IgD-negative memory B cell (primary cell): Measurements from ENCODE around the gene CYB5R3. TPM values are rescaled to one million over a fixed set of nuclear protein-coding genes. Genes with fewer than 3 reads are reported as not detected.
"Not testable (repeated sequence)": the region's sequence is repeated elsewhere in the genome, so short reads cannot be mapped to it uniquely, and the experiment has no call there.

Source experiments
- H3K27ac Mint-ChIP-seq, 3 donors: one replicate each; pipeline ENCODE4 v1.8.0; 2020 to 2022; ENCODE audit warnings: mild to moderate bottlenecking in 3 of 3, mixed read lengths in 3 of 3, moderate library complexity in 1 of 3
- H3K27me3 Mint-ChIP-seq: one replicate; pipeline ENCODE4 v1.8.0; 2021; ENCODE audit warnings: mixed read lengths
- H3K36me3 Mint-ChIP-seq: one replicate; pipeline ENCODE4 v1.8.0; 2020; ENCODE audit warnings: mild to moderate bottlenecking, mixed read lengths
- H3K4me1 Mint-ChIP-seq, 3 donors: one replicate each; pipeline ENCODE4 v1.8.0; 2020 to 2022; ENCODE audit warnings: mixed read lengths in 3 of 3, mild to moderate bottlenecking in 1 of 3
- H3K4me3 Mint-ChIP-seq, 4 donors: one replicate each; pipeline ENCODE4 v1.8.0; 2020 to 2022; ENCODE audit warnings: mild to moderate bottlenecking in 4 of 4, mixed read lengths in 4 of 4, moderate library complexity in 3 of 4
- H3K9me3 Mint-ChIP-seq, 3 donors: one replicate each; pipeline ENCODE4 v1.8.0; 2020 to 2021; ENCODE audit warnings: mixed read lengths in 3 of 3, mild to moderate bottlenecking in 1 of 3
- polyA plus RNA-seq: library from polyadenylated mRNA; unstranded; fragments of 300-500 nt; fragmentation: Illumina TruSeq; gene quantifications from one replicate; pipeline ENCODE4 v1.2.3, GENCODE V29; 2021

Gene CYB5R3
- polyA plus RNA-seq, 1 donor from 2014 or later = 138 TPM

DNA sequence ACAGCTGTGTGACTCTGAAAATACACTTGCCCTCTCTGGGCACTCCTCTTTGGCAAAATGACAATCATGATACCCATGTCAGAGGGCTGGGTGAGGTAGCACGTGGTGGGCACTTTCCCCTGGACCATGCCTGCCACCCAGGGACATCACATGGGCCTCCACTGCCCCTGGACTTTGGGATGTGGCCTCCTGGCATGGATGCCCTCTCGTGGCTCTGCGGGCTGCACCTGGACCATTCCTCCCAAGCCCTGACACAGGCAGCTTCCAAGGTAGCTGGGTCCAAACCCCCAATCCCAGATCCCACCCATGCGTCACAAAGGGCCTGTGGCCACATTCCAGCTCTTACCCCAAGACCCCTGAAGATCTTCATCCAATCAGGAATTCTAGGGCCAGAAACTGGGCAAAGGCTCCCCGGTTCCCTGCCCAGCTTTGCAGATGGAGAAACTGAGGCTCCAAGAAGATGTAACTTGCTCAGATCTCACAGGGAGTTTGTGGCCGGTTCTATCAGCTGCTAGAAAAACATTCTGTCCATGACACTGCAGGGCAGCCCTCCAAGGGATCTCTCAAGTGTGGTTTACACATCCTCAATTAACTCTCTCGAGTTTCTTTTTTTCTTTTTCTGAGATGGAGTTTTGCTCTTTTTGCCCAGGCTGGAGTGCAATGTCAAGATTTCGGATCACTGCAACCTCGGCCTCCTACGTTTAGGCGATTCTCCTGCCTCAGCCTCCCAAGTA, 35.4 kb upstream of the CYB5R3 start:
- no peak overlapping the region for H3K4me3 Mint-ChIP-seq
- H3K4me1 Mint-ChIP-seq = peaks cover 4 to 5% (median 5%) of the 10 kb centered on the region in 3 donors
- H3K9me3 Mint-ChIP-seq = peaks cover 0 to 6% (median 0%) of the 10 kb centered on the region in 3 donors
- no peak overlapping the region for H3K27ac Mint-ChIP-seq
- H3K36me3 Mint-ChIP-seq = no peaks in the 10 kb centered on the region
- H3K27me3 Mint-ChIP-seq = no peaks in the 10 kb centered on the region

DNA sequence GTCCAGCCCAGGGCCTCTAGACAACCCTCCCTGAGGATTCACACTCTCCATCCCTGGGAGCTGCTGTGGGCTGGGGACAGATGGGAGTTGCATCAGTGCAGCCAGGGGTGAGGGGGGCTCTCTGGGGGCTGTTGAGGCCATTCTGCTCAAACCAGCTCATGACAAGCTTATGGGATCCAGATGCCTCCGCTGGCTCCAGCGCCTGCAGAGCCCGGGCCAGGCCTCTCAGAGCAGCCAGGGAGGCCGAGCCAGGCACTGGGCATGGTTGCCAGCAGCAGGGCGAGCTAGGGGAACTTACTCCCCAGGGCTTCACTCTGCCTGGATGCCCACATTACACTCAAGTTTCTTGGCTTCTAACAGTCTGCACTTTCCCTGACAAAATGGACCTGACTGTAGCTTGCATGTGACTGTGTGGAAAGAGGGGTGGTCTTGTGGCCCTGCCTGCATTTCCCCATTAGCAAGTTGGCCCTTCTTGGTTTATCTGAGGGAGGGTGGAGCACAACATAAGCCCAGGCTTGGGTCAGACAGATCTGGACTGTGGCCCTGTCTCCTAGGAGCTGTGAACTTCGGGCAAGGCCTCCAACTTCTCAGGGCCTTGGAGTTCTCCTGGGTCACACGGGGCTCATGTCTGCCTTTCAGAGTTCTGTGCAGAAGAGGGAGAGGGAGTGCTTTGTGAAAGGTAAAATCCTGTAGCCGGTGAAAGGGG, 34.5 kb upstream of the CYB5R3 start:
- Mint-ChIP-seq H3K27ac (no peak overlapping the region), H3K27me3 (no peaks in the 10 kb centered on the region), H3K4me1 (peaks cover 4 to 5% (median 5%) of the 10 kb centered on the region in 3 donors), H3K9me3 (peaks cover 0 to 7% (median 0%) of the 10 kb centered on the region in 3 donors), H3K36me3 (no peaks in the 10 kb centered on the region), H3K4me3 (no peak overlapping the region)

DNA sequence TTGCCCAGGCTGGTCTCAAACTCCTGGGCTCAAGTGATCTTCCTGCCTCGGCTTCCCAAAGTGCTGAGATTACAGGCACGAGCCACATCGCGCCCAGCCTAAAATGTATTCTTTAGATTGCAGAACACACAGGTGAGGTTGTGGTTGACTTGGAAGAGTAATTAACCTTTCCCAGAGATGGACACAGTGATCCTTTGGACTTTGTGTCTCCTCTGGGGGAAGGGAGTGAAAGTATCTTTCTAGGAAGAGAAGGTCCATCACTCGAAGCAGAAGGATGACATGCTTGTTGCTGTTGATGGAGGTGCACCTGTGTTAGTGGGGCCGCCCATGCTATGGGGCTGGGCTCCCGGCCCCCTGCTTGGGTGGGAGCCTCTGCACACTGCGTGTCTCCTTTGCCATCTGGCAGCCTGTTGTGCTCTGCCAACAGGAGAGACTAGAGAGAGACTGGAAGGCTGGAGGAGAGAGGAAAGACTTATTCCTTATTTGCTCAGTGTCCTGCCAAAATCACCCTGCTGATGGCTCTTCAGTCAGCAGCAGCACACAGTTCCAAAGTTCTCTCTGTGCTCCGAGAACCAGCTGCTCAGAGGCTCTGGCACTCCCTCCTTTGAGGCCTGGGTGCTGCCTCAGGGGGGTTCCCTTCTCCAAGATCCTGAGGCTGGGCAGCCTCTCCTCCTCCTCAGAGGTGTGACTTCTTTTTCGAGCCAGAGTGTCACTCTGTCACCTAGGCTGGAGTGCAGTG, 33.1 kb upstream of the CYB5R3 start:
- Mint-ChIP-seq H3K27me3 (no peaks in the 10 kb centered on the region), H3K4me1 (peaks cover 4 to 5% (median 5%) of the 10 kb centered on the region in 3 donors), H3K4me3 (no peak overlapping the region), H3K27ac (no peak overlapping the region), H3K36me3 (peaks cover 3% of the 10 kb centered on the region), H3K9me3 (peaks cover 0 to 12% (median 5%) of the 10 kb centered on the region in 3 donors)

DNA sequence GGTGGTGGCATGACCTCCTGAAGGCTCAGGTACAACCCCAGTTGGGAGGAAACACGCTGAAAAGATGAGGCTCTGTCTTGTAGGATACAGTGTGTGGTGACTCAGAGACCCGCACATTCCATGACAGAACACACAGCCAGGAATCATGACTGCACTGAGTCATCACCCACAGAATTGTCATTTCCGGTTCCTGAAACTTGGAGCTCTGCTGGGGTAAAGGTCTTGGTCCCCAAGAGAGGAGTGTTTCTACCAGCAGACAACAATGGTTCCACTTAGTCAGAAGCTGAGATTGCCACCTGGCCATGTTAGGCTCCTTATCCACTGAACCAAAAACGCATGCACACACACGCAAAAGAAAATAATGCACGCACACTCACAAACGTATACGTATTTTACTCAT, 31.5 kb upstream of the CYB5R3 start:
- Mint-ChIP-seq H3K27ac (no peak overlapping the region), H3K9me3 (peaks cover 0 to 12% (median 5%) of the 10 kb centered on the region in 3 donors), H3K4me1 (peaks cover 0 to 5% (median 0%) of the 10 kb centered on the region in 3 donors), H3K36me3 (peaks cover 3% of the 10 kb centered on the region), H3K4me3 (no peak overlapping the region), H3K27me3 (no peaks in the 10 kb centered on the region)

DNA sequence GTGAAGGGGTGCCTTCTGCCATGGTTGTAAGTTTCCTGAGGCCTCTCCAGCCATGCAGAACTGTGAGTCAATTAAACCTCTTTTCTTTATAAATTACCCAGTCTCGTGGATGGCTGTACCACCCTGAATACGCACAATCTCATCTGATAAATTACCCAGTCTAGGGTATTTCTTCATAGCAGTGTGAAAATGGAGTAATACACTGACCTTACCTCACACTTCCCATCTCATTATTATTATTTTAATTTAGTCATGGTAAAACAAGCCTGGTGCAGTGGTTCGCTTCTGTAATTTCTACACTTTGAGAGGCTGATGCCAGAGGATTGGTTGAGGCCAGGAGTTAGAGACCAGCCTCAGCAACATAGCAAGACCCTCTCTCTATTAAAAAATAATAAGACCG, 30.5 kb upstream of the CYB5R3 start:
- Mint-ChIP-seq H3K27ac (no peak overlapping the region), H3K27me3 (no peaks in the 10 kb centered on the region), H3K4me1 (peaks cover 0 to 5% (median 0%) of the 10 kb centered on the region in 3 donors)

DNA sequence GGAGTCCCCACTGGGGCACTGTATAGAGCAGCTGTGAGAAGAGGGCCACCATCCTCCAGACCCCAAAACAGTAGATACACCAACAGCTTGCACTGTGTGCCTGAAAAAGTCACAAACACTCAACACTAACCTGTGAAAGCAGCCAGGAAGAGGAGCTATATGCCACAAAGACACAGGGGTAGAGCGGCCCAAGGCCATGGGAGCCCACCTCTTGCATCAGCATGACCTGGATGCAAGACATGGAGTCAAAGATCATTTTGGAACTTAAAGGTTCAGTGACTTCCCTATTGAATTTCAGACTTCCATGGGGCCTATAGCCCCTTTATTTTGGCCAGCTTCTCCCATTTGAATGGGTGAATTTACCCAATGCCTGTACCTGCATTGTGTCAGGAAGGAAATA, 29.7 kb upstream of the CYB5R3 start:
- H3K27me3 Mint-ChIP-seq = no peaks in the 10 kb centered on the region
- peaks cover 0 to 12% (median 5%) of the 10 kb centered on the region in 3 donors for H3K9me3 Mint-ChIP-seq
- H3K36me3 Mint-ChIP-seq = peaks cover 3% of the 10 kb centered on the region
- H3K4me3 Mint-ChIP-seq = no peak overlapping the region
- H3K27ac Mint-ChIP-seq = no peak overlapping the region
- H3K4me1 Mint-ChIP-seq = peaks cover 0 to 5% (median 2%) of the 10 kb centered on the region in 3 donors

More for the DNA sequence above, 30.5 kb upstream of the CYB5R3 start:
- peaks cover 3% of the 10 kb centered on the region for H3K36me3 Mint-ChIP-seq
- no peak overlapping the region for H3K4me3 Mint-ChIP-seq
- H3K9me3 Mint-ChIP-seq = peaks cover 0 to 12% (median 5%) of the 10 kb centered on the region in 3 donors

DNA sequence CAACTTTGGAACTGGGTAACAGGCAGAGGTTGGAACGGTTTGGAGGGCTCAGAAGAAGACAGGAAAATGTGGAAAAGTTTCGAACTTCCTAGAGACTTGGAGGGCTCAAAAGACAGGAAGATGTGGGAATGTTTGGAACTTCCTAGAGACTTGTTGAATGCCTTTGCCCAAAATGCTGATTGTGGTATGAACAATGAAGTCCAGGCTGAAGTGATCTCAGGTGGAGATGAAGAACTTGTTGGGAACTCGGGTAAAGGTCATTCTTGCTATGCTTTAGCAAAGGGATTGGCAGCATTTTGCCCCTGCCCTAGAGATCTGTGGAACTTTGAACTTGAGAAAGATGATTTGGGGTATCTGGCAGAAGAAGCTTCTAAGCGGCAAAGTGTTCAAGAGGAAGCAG, 28.7 kb upstream of the CYB5R3 start:
- not testable (repeated sequence) for H3K27me3 Mint-ChIP-seq, H3K27ac Mint-ChIP-seq, H3K4me1 Mint-ChIP-seq, H3K36me3 Mint-ChIP-seq
- H3K9me3 Mint-ChIP-seq = peaks cover 0 to 12% (median 5%) of the 10 kb centered on the region in 3 donors
- H3K4me3 Mint-ChIP-seq = peak overlapping the region in 1 of 4 donors; percentile 65

DNA sequence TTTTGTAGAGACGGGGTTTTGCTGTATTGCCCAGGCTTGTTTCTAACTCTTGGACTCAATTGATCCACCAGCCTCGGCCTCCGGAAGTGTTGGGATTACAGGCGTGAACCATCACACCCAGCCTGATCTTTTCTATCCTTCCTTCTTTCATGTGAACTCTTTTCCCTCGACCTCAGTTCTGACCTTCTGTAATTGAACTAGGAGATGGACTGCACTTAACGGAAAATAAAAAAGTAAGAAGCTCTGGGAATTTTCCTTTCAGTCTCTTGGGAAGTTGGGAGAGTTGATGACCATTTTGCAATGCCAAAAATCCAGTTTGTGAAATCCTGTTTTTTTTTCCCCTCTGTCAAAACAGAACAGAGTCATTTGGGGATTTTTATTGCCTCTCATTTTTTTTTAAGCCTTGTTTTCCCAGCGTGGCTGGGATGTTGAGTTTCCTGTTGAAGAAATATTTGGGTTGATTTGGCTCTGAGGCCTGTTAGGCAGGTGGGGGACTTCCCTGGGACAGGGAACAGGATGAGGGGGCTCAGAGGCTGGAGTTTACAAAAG, 26.9 kb upstream of the CYB5R3 start:
- peaks cover 2% of the 10 kb centered on the region for H3K27me3 Mint-ChIP-seq
- peaks cover 12 to 16% (median 13%) of the 10 kb centered on the region in 3 donors for H3K4me1 Mint-ChIP-seq
- H3K36me3 Mint-ChIP-seq = peaks cover 3% of the 10 kb centered on the region
- peaks cover 0 to 12% (median 5%) of the 10 kb centered on the region in 3 donors for H3K9me3 Mint-ChIP-seq
- H3K4me3 Mint-ChIP-seq = no peak overlapping the region
- H3K27ac Mint-ChIP-seq = peak overlapping the region in 1 of 3 donors; percentile 71

DNA sequence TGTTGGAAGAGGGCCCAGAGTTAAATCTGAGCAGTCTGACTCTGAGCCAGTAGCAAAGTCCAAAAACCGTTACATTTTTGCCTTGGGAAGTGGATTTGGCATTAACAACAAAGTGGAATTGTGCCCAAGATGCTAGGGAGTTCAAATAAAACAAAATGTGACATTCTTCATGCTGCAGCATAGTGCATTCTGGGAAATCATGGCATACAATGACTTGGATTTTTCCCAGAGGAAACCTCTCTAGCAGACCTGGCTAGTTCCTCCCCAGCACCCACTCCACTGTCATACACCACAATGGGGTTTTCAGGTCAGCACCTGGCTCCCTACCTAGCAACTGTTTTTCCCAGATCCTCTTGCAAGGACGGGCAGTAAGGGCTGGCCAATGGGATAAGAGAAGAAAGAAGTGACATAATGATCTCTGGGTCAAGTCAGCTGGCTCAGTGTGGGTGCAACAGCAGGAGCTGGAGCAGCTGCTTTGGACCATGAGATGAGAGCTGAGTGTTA, 24.8 kb upstream of the CYB5R3 start:
- Mint-ChIP-seq H3K27me3 (peaks cover 2% of the 10 kb centered on the region), H3K36me3 (peaks cover 3% of the 10 kb centered on the region), H3K4me1 (peaks cover 18 to 24% (median 19%) of the 10 kb centered on the region in 3 donors), H3K9me3 (peaks cover 0 to 5% (median 5%) of the 10 kb centered on the region in 3 donors), H3K27ac (no peak overlapping the region), H3K4me3 (no peak overlapping the region)

DNA sequence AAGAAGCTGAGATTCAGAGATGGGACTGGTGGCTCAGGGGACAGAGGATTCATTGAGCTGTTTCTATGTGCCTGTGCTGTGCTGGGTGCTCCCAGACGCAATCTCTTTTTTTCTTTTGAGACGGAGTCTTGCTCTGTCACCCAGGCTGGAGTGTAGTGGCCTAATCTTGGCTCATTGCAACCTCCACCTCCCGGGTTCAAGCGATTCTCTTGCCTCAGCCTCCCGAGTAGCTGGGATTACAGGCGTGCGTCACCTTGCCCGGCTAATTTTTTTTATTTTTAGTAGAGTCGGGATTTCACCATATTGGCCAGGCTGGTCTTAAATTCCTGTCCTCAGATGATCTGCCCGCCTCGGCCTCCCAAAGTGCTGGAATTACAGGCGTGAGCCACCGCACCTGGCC, 23.9 kb upstream of the CYB5R3 start:
- not testable (repeated sequence) for H3K4me3 Mint-ChIP-seq, H3K27me3 Mint-ChIP-seq, H3K9me3 Mint-ChIP-seq, H3K36me3 Mint-ChIP-seq
- Mint-ChIP-seq H3K4me1 (peaks cover 18 to 26% (median 19%) of the 10 kb centered on the region in 3 donors), H3K27ac (peak overlapping the region in 1 of 3 donors; percentile 59)

DNA sequence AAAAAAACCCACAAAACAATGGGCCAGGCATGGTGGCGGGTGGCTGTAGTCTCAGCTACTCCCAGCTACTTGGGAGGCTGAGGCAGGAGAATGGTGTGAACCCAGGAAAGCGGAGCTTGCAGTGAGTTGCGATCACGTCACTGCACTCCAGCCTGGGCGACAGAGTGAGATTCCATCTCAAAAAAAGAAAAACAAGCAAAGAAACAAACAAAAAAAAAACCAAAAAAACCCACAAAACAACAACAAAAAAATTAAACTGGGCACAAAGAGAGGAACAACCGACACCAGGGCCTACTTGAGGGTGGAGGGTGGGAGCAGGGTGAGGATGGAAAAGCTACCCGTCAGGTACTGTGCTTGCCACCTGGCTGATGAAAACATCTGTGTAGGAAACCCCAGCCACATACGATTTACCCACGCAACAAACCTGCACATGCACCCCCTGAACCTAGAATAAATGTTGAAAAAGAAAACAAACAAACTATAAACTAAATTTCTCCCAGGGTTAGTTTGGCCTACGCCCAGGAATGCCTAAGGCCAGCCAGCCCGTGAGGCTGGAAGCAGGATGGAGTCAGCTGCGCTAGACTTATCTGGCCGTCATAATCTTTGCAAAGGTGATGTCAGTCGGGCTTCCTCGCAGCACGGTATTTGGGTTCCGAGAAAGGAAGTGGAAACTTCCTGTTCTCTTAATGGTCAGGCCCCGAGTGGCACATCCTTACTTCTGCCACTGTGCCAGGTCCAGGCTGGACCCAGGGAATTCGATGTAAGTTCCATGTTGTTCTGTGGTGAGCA, 21.9 kb upstream of the CYB5R3 start:
- Mint-ChIP-seq H3K4me3 (peak overlapping the region in 3 of 4 donors; percentile 18 to 86 (median 19)), H3K27me3 (peaks cover 2% of the 10 kb centered on the region), H3K36me3 (no peaks in the 10 kb centered on the region), H3K4me1 (peaks cover 22 to 27% (median 22%) of the 10 kb centered on the region in 3 donors), H3K27ac (peak overlapping the region; percentile 14 to 89 (median 84)), H3K9me3 (no peaks in the 10 kb centered on the region)

DNA sequence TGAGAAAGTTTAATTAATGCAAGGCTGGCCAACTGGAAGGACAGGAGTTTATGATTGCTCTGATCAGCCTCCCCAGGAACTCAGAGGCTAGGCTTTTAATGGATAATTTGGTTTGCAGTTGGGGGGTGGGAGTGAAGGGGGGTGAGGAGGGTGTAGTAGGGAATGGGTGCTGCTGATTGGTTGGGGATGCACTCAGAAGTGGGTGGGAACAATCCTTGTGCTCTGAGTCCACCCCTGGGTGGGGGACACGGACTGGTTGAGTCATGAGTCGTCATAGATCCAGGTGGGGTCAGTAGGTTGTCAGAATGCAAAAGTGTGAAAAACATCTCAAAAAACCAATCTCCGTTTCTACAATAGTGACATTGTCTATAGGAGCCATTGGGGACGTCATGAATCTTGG, 20.9 kb upstream of the CYB5R3 start:
- Mint-ChIP-seq H3K4me1 (peaks cover 29 to 34% (median 30%) of the 10 kb centered on the region in 3 donors), H3K27me3 (peaks cover 2% of the 10 kb centered on the region), H3K36me3 (no peaks in the 10 kb centered on the region), H3K4me3 (no peak overlapping the region), H3K27ac (peak overlapping the region in 1 of 3 donors; percentile 33), H3K9me3 (no peaks in the 10 kb centered on the region)

DNA sequence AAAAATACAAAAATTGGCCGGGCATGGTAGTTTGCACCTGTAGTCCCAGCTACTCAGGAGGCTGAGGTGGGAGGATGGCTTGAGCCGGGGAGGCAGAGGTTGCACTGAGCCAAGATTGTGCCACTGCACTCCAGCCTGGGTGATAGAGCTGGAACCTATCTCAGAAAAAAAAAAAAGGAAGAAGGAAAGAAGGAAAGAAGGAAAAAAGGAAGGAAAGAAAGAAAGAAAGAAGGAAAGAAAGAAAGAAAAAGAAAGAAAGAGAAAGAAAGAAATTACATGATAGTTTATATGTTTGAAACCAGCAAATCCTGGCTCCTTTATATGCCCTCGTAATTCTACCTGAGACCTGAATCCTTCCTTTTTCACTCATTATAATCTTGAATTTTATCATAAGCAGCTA, 17.2 kb upstream of the CYB5R3 start:
- Mint-ChIP-seq H3K4me1 (peaks cover 26 to 27% (median 26%) of the 10 kb centered on the region in 3 donors), H3K4me3 (peak overlapping the region in 3 of 4 donors; percentile 21 to 68 (median 49)), H3K27ac (peak overlapping the region in 2 of 3 donors; percentile 14 to 78)
- H3K36me3 Mint-ChIP-seq, H3K9me3 Mint-ChIP-seq, H3K27me3 Mint-ChIP-seq: not testable (repeated sequence)
